OCI-LY1 (cell line): ENCODE results near the gene ANKK1.

Source experiments
- H2AFZ ChIP-seq: fragments of 200-600 bp; sonication (generic), shearing (Covaris generic); 2 replicates; pipeline ENCODE4 v1.6.0; 2014; ENCODE audit warnings: antibody characterized with exemption, mild to moderate bottlenecking, low read length
- H3F3A ChIP-seq: fragments of 200-600 bp; sonication (generic), shearing (Covaris generic); 2 replicates; pipeline ENCODE4 v1.6.0; 2014; ENCODE audit warnings: mild to moderate bottlenecking, antibody characterized with exemption, low read length, moderate library complexity; ENCODE audit not compliant: insufficient read depth
- H3K27ac ChIP-seq: fragments of 200-600 bp; sonication (generic); 2 replicates; pipeline ENCODE4 v1.5.1; 2014; ENCODE audit warnings: low read length, mixed run types, mild to moderate bottlenecking, low read depth; ENCODE audit not compliant: poor library complexity, severe bottlenecking
- H3K27me3 ChIP-seq: fragments of 200-600 bp; sonication (generic); 2 replicates; pipeline ENCODE4 v1.6.0; 2014; ENCODE audit warnings: antibody characterized with exemption, mild to moderate bottlenecking, low read length, moderate library complexity; ENCODE audit not compliant: insufficient read depth
- H3K36me3 ChIP-seq: fragments of 200-600 bp; sonication (generic); 2 replicates; pipeline ENCODE4 v1.6.1; 2014; ENCODE audit warnings: mild to moderate bottlenecking, antibody characterized with exemption, low read length, moderate library complexity, mixed read lengths; ENCODE audit not compliant: insufficient read depth
- H3K4me1 ChIP-seq: fragments of 200-600 bp; sonication (generic); 2 replicates; pipeline ENCODE4 v1.5.1; 2014; ENCODE audit warnings: mild to moderate bottlenecking, low read length, moderate library complexity; ENCODE audit not compliant: insufficient read depth, severe bottlenecking
- H3K4me2 ChIP-seq: fragments of 200-600 bp; sonication (generic), shearing (Covaris generic); 2 replicates; pipeline ENCODE4 v1.6.1; 2014; ENCODE audit warnings: low read length
- H3K4me3 ChIP-seq: fragments of 200-600 bp; sonication (generic); 2 replicates; pipeline ENCODE4 v1.5.1; 2014; ENCODE audit warnings: low read length, low read depth, mild to moderate bottlenecking, mixed read lengths; ENCODE audit not compliant: poor library complexity, severe bottlenecking
- H3K79me2 ChIP-seq: fragments of 200-600 bp; shearing (Covaris generic); 2 replicates; pipeline ENCODE4 v1.6.1; 2016; ENCODE audit warnings: mixed run types, low read length, mixed read lengths; ENCODE audit not compliant: insufficient read depth
- H3K9ac ChIP-seq: fragments of 200-600 bp; sonication (generic), shearing (Covaris generic); 2 replicates; pipeline ENCODE4 v1.6.1; 2014; ENCODE audit warnings: mild to moderate bottlenecking, low read length, mixed read lengths
- H3K9me2 ChIP-seq: fragments of 200-600 bp; sonication (generic), shearing (Covaris generic); 2 replicates; pipeline ENCODE4 v1.6.1; 2014; ENCODE audit warnings: low read depth, mild to moderate bottlenecking, low read length, mixed read lengths
- H3K9me3 ChIP-seq: fragments of 200-600 bp; shearing (Covaris generic); 2 replicates; pipeline ENCODE4 v1.6.1; 2014; ENCODE audit warnings: low read length, mixed read lengths
- H4K20me1 ChIP-seq: fragments of 200-600 bp; sonication (generic), shearing (Covaris generic); 2 replicates; pipeline ENCODE4 v1.6.0; 2016; ENCODE audit warnings: mild to moderate bottlenecking, low read length; ENCODE audit not compliant: insufficient read depth
- EZH2 ChIP-seq: fragments of 200-600 bp; sonication (generic), shearing (Covaris generic); IDR thresholded peaks from 2 replicates; pipeline ENCODE4 v1.8.0; 2017; ENCODE audit warnings: borderline replicate concordance, mixed run types, mild to moderate bottlenecking, antibody characterized with exemption, low read length, moderate library complexity, mixed read lengths
- TF ChIP-seq, protein P1 (sequence below): fragments of 200-600 bp; sonication (generic), shearing (Covaris generic); IDR thresholded peaks from 2 replicates; pipeline ENCODE4 v1.5.1; 2017; ENCODE audit warnings: mild to moderate bottlenecking, antibody characterized with exemption, low read length, moderate library complexity, mixed read lengths

The ANKK1 gene

DNA sequence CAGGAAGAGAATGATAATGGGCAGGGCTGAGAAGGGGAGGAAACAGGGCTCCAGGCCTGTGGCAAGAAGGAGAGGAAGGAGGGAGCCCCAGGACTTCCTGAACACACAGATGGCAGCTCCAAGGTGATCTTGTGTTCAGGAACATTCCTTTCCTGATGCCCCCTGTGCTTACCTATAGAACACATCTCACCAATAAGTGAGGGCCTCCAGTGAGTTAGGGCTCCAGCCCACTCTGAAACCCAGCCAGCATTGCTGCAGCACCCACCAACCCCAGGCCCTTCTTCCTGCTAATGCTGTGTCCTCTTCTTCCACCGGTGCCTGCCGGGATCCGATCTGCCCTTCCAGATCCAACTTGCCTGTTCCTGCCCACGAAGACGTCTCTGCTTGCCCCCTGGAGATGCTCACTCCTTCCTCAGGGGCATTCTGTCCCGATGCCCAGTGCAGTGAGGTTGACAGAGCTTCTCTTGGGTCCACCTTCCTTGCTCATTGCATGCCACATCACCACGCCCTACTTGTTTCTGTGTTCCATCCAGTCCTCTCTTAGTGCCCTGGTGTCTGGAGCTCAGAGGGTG, 17.4 kb downstream of the ANKK1 start:
- Histone ChIP-seq H3K9ac (no peak overlapping the region), H3K27me3 (no peaks in the 10 kb centered on the region), H2AFZ (no peak overlapping the region), H3F3A (no peaks in the 10 kb centered on the region), H3K79me2 (no peaks in the 10 kb centered on the region), H3K9me3 (no peaks in the 10 kb centered on the region), H3K9me2 (no peaks in the 10 kb centered on the region), H3K4me1 (no peaks in the 10 kb centered on the region), H3K4me2 (no peak overlapping the region), H3K36me3 (no peaks in the 10 kb centered on the region), H3K27ac (no peak overlapping the region), H3K4me3 (no peak overlapping the region), H4K20me1 (no peaks in the 10 kb centered on the region)
- TF ChIP-seq, protein P1, sequence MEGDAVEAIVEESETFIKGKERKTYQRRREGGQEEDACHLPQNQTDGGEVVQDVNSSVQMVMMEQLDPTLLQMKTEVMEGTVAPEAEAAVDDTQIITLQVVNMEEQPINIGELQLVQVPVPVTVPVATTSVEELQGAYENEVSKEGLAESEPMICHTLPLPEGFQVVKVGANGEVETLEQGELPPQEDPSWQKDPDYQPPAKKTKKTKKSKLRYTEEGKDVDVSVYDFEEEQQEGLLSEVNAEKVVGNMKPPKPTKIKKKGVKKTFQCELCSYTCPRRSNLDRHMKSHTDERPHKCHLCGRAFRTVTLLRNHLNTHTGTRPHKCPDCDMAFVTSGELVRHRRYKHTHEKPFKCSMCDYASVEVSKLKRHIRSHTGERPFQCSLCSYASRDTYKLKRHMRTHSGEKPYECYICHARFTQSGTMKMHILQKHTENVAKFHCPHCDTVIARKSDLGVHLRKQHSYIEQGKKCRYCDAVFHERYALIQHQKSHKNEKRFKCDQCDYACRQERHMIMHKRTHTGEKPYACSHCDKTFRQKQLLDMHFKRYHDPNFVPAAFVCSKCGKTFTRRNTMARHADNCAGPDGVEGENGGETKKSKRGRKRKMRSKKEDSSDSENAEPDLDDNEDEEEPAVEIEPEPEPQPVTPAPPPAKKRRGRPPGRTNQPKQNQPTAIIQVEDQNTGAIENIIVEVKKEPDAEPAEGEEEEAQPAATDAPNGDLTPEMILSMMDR: no peak
- no peak for TF ChIP-seq EZH2

DNA sequence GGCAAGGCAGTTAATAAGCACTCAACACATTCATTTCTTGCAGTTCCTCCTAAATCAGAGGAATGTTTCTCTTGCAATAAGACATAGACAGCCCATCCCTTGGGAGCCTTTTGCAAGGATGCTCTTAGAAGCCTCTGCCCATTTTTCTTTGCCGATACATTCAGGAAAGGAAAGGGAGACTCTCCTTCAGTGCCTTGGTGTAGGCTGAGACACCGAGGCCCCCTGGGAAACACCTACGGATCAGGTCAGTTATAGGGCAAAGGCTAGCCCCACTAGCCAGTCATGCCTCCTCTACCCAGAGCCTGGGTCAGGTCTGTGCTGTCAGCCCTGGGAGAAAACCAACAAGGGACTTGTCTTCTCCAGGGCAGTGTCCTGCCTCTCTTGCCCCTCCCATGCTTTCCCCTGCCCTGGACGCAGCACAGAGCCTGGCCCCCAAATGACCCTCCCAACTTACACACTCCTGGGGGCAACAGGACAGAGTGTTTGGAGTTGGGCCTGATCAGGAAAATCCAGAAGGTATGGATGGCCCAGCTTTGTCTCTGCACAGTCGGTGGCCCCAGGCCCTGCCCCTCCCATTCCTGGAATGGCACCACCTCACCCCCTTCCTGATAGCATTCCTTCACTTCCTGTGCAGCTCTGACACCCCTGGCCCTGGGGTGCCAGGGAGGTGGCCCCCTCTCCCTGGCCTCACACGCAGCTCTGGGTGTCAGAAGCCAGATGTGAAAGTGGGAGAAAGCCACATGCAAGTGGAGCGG, 18.3 kb downstream of the ANKK1 start:
- no peaks in the 10 kb centered on the region for H3K36me3 ChIP-seq
- H3K4me2 ChIP-seq: no peak overlapping the region
- no peak overlapping the region for H3K27ac ChIP-seq
- no peaks in the 10 kb centered on the region for H3K4me1 ChIP-seq
- H4K20me1 ChIP-seq: no peaks in the 10 kb centered on the region
- H3K9me3 ChIP-seq: no peaks in the 10 kb centered on the region
- TF ChIP-seq, protein P1: no peak
- H3K27me3 ChIP-seq: no peaks in the 10 kb centered on the region
- no peaks in the 10 kb centered on the region for H3K9me2 ChIP-seq
- H3K79me2 ChIP-seq: no peaks in the 10 kb centered on the region
- no peak overlapping the region for H3K9ac ChIP-seq
- no peaks in the 10 kb centered on the region for H3F3A ChIP-seq
- H2AFZ ChIP-seq: no peak overlapping the region
- H3K4me3 ChIP-seq: no peak overlapping the region

- no peak overlapping the region for H3K4me2 ChIP-seq
- no peaks in the 10 kb centered on the region for H3K9me2 ChIP-seq
- TF ChIP-seq, protein P1: no peak
- no peak for TF ChIP-seq EZH2
- no peaks in the 10 kb centered on the region for H3F3A ChIP-seq
- H3K36me3 ChIP-seq: no peaks in the 10 kb centered on the region
- H3K9ac ChIP-seq: no peak overlapping the region
- no peak overlapping the region for H3K4me3 ChIP-seq
- no peak overlapping the region for H3K27ac ChIP-seq
- H3K4me1 ChIP-seq: no peaks in the 10 kb centered on the region
- H4K20me1 ChIP-seq: no peaks in the 10 kb centered on the region
- H2AFZ ChIP-seq: no peak overlapping the region
- no peaks in the 10 kb centered on the region for H3K27me3 ChIP-seq
- no peaks in the 10 kb centered on the region for H3K79me2 ChIP-seq
- H3K9me3 ChIP-seq: no peaks in the 10 kb centered on the region
Observed at GRCh38 chr11:113407163-113407562, 19.6 kb downstream of the ANKK1 start.
